IPS-NIHi7 (cell line): ENCODE results near the gene ZNF780B.

Experiments used
- DNase-seq: peaks from one replicate; pipeline ENCODE4 v3.0.0; 2012; ENCODE audit warnings: mixed read lengths; ENCODE audit errors: extremely low spot score

The ZNF780B gene

DNA sequence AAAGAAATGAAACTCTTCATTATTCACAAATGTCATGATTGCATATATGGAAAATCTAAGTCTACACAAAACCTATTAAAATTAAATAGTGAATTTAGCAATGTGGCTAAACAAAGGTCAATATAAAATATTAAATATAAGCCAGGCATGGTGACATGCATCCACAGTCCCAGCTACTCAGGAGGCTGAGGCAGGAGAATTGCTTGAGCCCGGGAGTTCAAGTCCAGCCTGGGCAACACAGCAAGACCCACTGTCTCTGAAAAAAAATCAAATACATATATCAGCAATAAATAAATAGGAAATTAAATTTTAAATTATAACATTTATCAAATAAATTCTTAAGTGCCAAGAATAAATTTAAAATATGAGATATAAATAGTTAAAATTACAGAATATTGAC is 73.1 kb downstream of the ZNF780B start:
- DNase-seq: no peak
